GM23338 (cell line): Measurements from ENCODE around the gene MAN1B1. TPM values are rescaled to one million over a fixed set of nuclear protein-coding genes. Genes with fewer than 3 reads are reported as not detected.

Experiments
- ATAC-seq: fragments of 200-7000 bp; cut with Tn5 transposase; 3 replicates; pipeline ENCODE4 v1.9.1; 2020
- DNase-seq: peaks from one replicate; pipeline ENCODE4 v3.0.0-alpha.2; 2015; ENCODE audit warnings: low spot score
- H2AFZ ChIP-seq: fragments of 200-600 bp; sonication (generic); 2 replicates; pipeline ENCODE4 v1.8.0; 2016; ENCODE audit warnings: antibody characterized with exemption, mild to moderate bottlenecking, moderate library complexity
- H3F3A ChIP-seq: fragments of 200-600 bp; sonication (generic); replicated peaks from 2 replicates; pipeline ENCODE4 v1.8.0; 2017; ENCODE audit warnings: antibody characterized with exemption, mixed run types, low read depth
- H3K27ac ChIP-seq: fragments of 200-600 bp; sonication (generic); 2 replicates; pipeline ENCODE4 v1.6.1; 2016; ENCODE audit warnings: low read depth
- H3K27me3 ChIP-seq: fragments of 200-600 bp; sonication (generic); 2 replicates; pipeline ENCODE4 v1.8.0; 2016; ENCODE audit warnings: mild to moderate bottlenecking, mixed run types, moderate library complexity; ENCODE audit not compliant: insufficient read depth
- H3K36me3 ChIP-seq: fragments of 200-600 bp; sonication (generic); 2 replicates; pipeline ENCODE4 v1.8.0; 2016; ENCODE audit warnings: mild to moderate bottlenecking; ENCODE audit not compliant: insufficient read depth
- H3K4me1 ChIP-seq: fragments of 200-600 bp; sonication (generic); 2 replicates; pipeline ENCODE4 v1.8.0; 2016; ENCODE audit warnings: mild to moderate bottlenecking, moderate library complexity; ENCODE audit not compliant: insufficient read depth
- H3K4me2 ChIP-seq: fragments of 200-600 bp; sonication (generic); 2 replicates; pipeline ENCODE4 v1.7.1; 2017; ENCODE audit warnings: mixed run types
- H3K4me3 ChIP-seq: fragments of 200-600 bp; sonication (generic); 2 replicates; pipeline ENCODE4 v1.6.1; 2016; ENCODE audit warnings: mixed run types
- H3K79me2 ChIP-seq: fragments of 200-600 bp; sonication (generic); replicated peaks from 2 replicates; pipeline ENCODE4 v1.8.0; 2017; ENCODE audit warnings: mild to moderate bottlenecking; ENCODE audit not compliant: insufficient read depth
- H3K9me2 ChIP-seq: fragments of 200-600 bp; sonication (generic); 2 replicates; pipeline ENCODE4 v1.8.0; 2017; ENCODE audit not compliant: insufficient read depth
- H4K20me1 ChIP-seq: fragments of 200-600 bp; sonication (generic); replicated peaks from 2 replicates; pipeline ENCODE4 v1.8.0; 2017; ENCODE audit warnings: mild to moderate bottlenecking; ENCODE audit not compliant: insufficient read depth
- H3K27ac Mint-ChIP-seq: 2 replicates; pipeline ENCODE4 v1.8.0; 2020; ENCODE audit warnings: inconsistent platforms, mild to moderate bottlenecking, moderate library complexity, mixed read lengths
- H3K27me3 Mint-ChIP-seq: 3 replicates; pipeline ENCODE4 v1.8.0; 2022; ENCODE audit warnings: low read depth, mild to moderate bottlenecking, moderate library complexity, mixed read lengths, inconsistent platforms; ENCODE audit not compliant: insufficient read depth, poor library complexity
- H3K36me3 Mint-ChIP-seq: 3 replicates; pipeline ENCODE4 v1.8.0; 2021; ENCODE audit warnings: low read depth, mild to moderate bottlenecking, inconsistent platforms, moderate library complexity, mixed read lengths
- H3K4me1 Mint-ChIP-seq: 3 replicates; pipeline ENCODE4 v1.8.0; 2020; ENCODE audit warnings: mild to moderate bottlenecking, inconsistent platforms, mixed read lengths
- H3K4me3 Mint-ChIP-seq: 3 replicates; pipeline ENCODE4 v1.8.0; 2021; ENCODE audit warnings: moderate library complexity, mild to moderate bottlenecking, inconsistent platforms, mixed read lengths
- H3K9me3 Mint-ChIP-seq: 3 replicates; pipeline ENCODE4 v1.8.0; 2020; ENCODE audit warnings: moderate library complexity, mild to moderate bottlenecking, inconsistent platforms, mixed read lengths
- CREB1 ChIP-seq: fragments of 250-450 bp; sonication (Bioruptor Pico); IDR thresholded peaks from 2 replicates; pipeline ENCODE4 v1.5.0; 2020; ENCODE audit warnings: low read depth, mild to moderate bottlenecking, moderate library complexity
- CTCF ChIP-seq, 2 experiments: fragments of 200-600 bp in 1 of 2; sonication (generic) in 1 of 2; conservative IDR thresholded peaks; 2 replicates each; pipeline versions ENCODE4 v1.5.1 to v1.6.1; 2016 to 2017; ENCODE audit warnings: antibody characterized with exemption in 2 of 2, low read depth in 2 of 2, mild to moderate bottlenecking in 2 of 2, moderate library complexity in 1 of 2
- ETS1 ChIP-seq: IDR thresholded peaks from 2 replicates; pipeline ENCODE4 v1.6.1; 2016; ENCODE audit warnings: antibody characterized with exemption
- EZH2 ChIP-seq: fragments of 200-600 bp; sonication (generic); IDR thresholded peaks from one replicate; pipeline ENCODE4 v1.8.0; 2017; ENCODE audit warnings: antibody characterized with exemption, mild to moderate bottlenecking, low read depth; ENCODE audit not compliant: unreplicated experiment
- EZH2phosphoT487 ChIP-seq: fragments of 200-600 bp; sonication (generic); IDR thresholded peaks from one replicate; pipeline ENCODE4 v1.8.1; 2018; ENCODE audit warnings: antibody characterized with exemption; ENCODE audit not compliant: unreplicated experiment
- NANOG ChIP-seq: IDR thresholded peaks from 2 replicates; pipeline ENCODE4 v1.6.1; 2016; ENCODE audit warnings: antibody characterized with exemption, borderline replicate concordance
- POLR2AphosphoS5 ChIP-seq: IDR thresholded peaks from 2 replicates; pipeline ENCODE4 v1.6.1; 2016; ENCODE audit warnings: antibody characterized with exemption, low read depth
- REST ChIP-seq: IDR thresholded peaks from one replicate; pipeline ENCODE4 v1.6.1; 2018; ENCODE audit warnings: antibody characterized with exemption; ENCODE audit not compliant: unreplicated experiment
- STAT1 ChIP-seq: IDR thresholded peaks from one replicate; pipeline ENCODE4 v1.6.1; 2016; ENCODE audit warnings: antibody characterized with exemption; ENCODE audit not compliant: unreplicated experiment
- ZNF114 ChIP-seq: fragments of 250-450 bp; sonication (Bioruptor Pico); IDR thresholded peaks from 2 replicates; pipeline ENCODE4 v1.5.0; 2020; ENCODE audit warnings: mild to moderate bottlenecking, moderate library complexity
- ZNF331 ChIP-seq: fragments of 250-450 bp; sonication (Bioruptor Pico); IDR thresholded peaks from 2 replicates; pipeline ENCODE4 v1.5.0; 2020; ENCODE audit warnings: low read depth, mild to moderate bottlenecking, moderate library complexity
- polyA plus RNA-seq: library from polyadenylated mRNA; unstranded; fragments of >200 nt; fragmentation: Nextera tagmentation; extraction: Ambion mirVana; gene quantifications from 2 replicates; pipeline ENCODE4 v1.2.1, GENCODE V29; 2016
- total RNA-seq: library from RNA; depleted of rRNA; stranded (reverse); fragments of >200 nt; shearing (Covaris generic); gene quantifications from 2 replicates; pipeline ENCODE4 v1.2.3, GENCODE V29; 2014

MAN1B1 gene
- total and polyA plus RNA-seq, 2 experiments from 2014 or later, result 15.7 to 39.9 TPM

- no peaks in the 10 kb centered on the region for H4K20me1 ChIP-seq
- no peak overlapping the region for H3K4me3 ChIP-seq
- H3K79me2 ChIP-seq, result no peaks in the 10 kb centered on the region
- Mint-ChIP-seq H3K4me1 (no peaks in the 10 kb centered on the region; the same call in 1 of the 3 replicates), H3K9me3 (no peaks in the 10 kb centered on the region; the same call in 2 of the 3 replicates), H3K36me3 (no peaks in the 10 kb centered on the region), H3K4me3 (no peak overlapping the region), H3K27me3 (peaks cover 77% of the 10 kb centered on the region), H3K27ac (no peak overlapping the region)
- no peak overlapping the region for H3K4me2 ChIP-seq
- H3K36me3 ChIP-seq, result no peaks in the 10 kb centered on the region
- H3K27me3 ChIP-seq, result peaks cover 80% of the 10 kb centered on the region
- ATAC-seq (no peak), DNase-seq (no peak)
- H3F3A ChIP-seq, result peaks cover 12% of the 10 kb centered on the region
- no peak for TF ChIP-seq STAT1
- TF ChIP-seq ETS1, result no peak
- TF ChIP-seq EZH2phosphoT487, result no peak
- no peak for TF ChIP-seq ZNF331 (CRISPR knock-in tag)
- TF ChIP-seq CTCF (conservative IDR thresholded peaks at IDR 0.05; ENCODE audit: low read depth in 2 of 2), result no peak
- no peak for TF ChIP-seq ZNF114
- no peak overlapping the region for H3K27ac ChIP-seq
- peaks cover 2% of the 10 kb centered on the region; the same call in 1 of the 2 replicates for H3K4me1 ChIP-seq
- no peaks in the 10 kb centered on the region for H3K9me2 ChIP-seq
- no peak overlapping the region for H2AFZ ChIP-seq
Observed at GRCh38 chr9:137157618-137158415, 71.0 kb downstream of the MAN1B1 start.

- H3K36me3 ChIP-seq, result no peaks in the 10 kb centered on the region
- no peaks in the 10 kb centered on the region for H3K79me2 ChIP-seq
- no peak overlapping the region for H3K4me2 ChIP-seq
- H3K9me2 ChIP-seq, result no peaks in the 10 kb centered on the region
- Mint-ChIP-seq H3K36me3 (no peaks in the 10 kb centered on the region), H3K9me3 (no peaks in the 10 kb centered on the region; the same call in 2 of the 3 replicates), H3K4me3 (no peak overlapping the region), H3K27ac (no peak overlapping the region), H3K4me1 (no peaks in the 10 kb centered on the region; the same call in 1 of the 3 replicates), H3K27me3 (peaks cover 85% of the 10 kb centered on the region)
- peaks cover 4% of the 10 kb centered on the region for H3F3A ChIP-seq
- DNase-seq, result no peak
- no peaks in the 10 kb centered on the region for H4K20me1 ChIP-seq
- peaks cover 88% of the 10 kb centered on the region for H3K27me3 ChIP-seq
- H3K4me1 ChIP-seq, result peaks cover 2% of the 10 kb centered on the region; the same call in 1 of the 2 replicates
- no peak overlapping the region for H3K4me3 ChIP-seq
- no peak overlapping the region for H2AFZ ChIP-seq
- ATAC-seq, result no peak
- no peak overlapping the region for H3K27ac ChIP-seq
- TF ChIP-seq EZH2 (no peak), STAT1 (no peak), REST (no peak), CTCF (conservative IDR thresholded peaks at IDR 0.05; ENCODE audit: low read depth in 2 of 2) (no peak), POLR2AphosphoS5 (no peak), CREB1 (no peak), ETS1 (no peak), NANOG (no peak)
Observed at GRCh38 chr9:137158625-137159024, 71.8 kb downstream of the MAN1B1 start.
